ENCODE measurements around the gene STK17B. TPM values are rescaled to one million over a fixed set of nuclear protein-coding genes. Genes with fewer than 3 reads are reported as not detected.

The STK17B gene
- polyA plus RNA-seq, 2 of the 4 experiments (the other 2 are of a cell fraction), result 4.0 to 9.2 TPM

GRCh38 chr2:196159221-196159892, 12.0 kb downstream of the STK17B start:
- no peak overlapping the region for H3K4me3 ChIP-seq
- ChIA-PET POLR2A (interaction anchor here (1.3 to 1.4 kb wide), 2 partner anchors 11 to 12 kb away, joined by 3 to 8 read pairs; partner anchors contain the start of gene STK17B), CTCF (interaction anchor here (0.6 kb wide), 1 partner anchor 31 kb away, joined by 4 read pairs; no protein-coding TSS in a partner anchor)
- no peak overlapping the region for H3K27ac ChIP-seq
- no peaks in the 10 kb centered on the region for H3K9me3 ChIP-seq
- no peak for ATAC-seq
- WGBS (ENCODE audit: missing lambda C conversion rate), result 86% methylated on average over 5 of the region's 5 CpGs
- H3K4me1 ChIP-seq, result peaks cover 10% of the 10 kb centered on the region; the same call in 2 of the 3 replicates
- DNase-seq (ENCODE audit: low read depth in 1 of 2, low spot score in 1 of 2), result no peak
- no peak overlapping the region for H3K4me2 ChIP-seq
- TF ChIP-seq HOXA7 (CRISPR knock-in tag; IDR thresholded peaks at IDR 0.05) (no peak), MAZ (IDR thresholded peaks at IDR 0.05; ENCODE audit: borderline replicate concordance, low read depth, low read length) (no peak), ZC3H11A (IDR thresholded peaks at IDR 0.05) (no peak), POLR2A (IDR thresholded peaks at IDR 0.05; ENCODE audit: low read length) (no peak), RAD21 (conservative IDR thresholded peaks at IDR 0.05 in 1 of 2, IDR thresholded peaks at IDR 0.05 in 1 of 2) (no peak), ESRRA (IDR thresholded peaks at IDR 0.05; ENCODE audit: borderline replicate concordance, low read length) (no peak), PHF8 (IDR thresholded peaks at IDR 0.05; ENCODE audit: borderline replicate concordance, low read depth) (no peak), BHLHE40 (IDR thresholded peaks at IDR 0.05; ENCODE audit: low read depth, low read length) (no peak), E2F6 (IDR thresholded peaks at IDR 0.05; ENCODE audit: borderline replicate concordance, low read depth) (no peak), KDM5A (IDR thresholded peaks at IDR 0.05) (no peak), NPAS2 (CRISPR knock-in tag; IDR thresholded peaks at IDR 0.05; ENCODE audit: borderline replicate concordance) (no peak), MYC (IDR thresholded peaks at IDR 0.05; ENCODE audit: borderline replicate concordance, low read length) (no peak), RNF2 (IDR thresholded peaks at IDR 0.05; ENCODE audit: borderline replicate concordance, low read depth) (no peak), JUN (IDR thresholded peaks at IDR 0.05) (no peak), USF2 (IDR thresholded peaks at IDR 0.05) (no peak), RARB (CRISPR knock-in tag; IDR thresholded peaks at IDR 0.05) (no peak)
- TF ChIP-seq, protein P1, sequence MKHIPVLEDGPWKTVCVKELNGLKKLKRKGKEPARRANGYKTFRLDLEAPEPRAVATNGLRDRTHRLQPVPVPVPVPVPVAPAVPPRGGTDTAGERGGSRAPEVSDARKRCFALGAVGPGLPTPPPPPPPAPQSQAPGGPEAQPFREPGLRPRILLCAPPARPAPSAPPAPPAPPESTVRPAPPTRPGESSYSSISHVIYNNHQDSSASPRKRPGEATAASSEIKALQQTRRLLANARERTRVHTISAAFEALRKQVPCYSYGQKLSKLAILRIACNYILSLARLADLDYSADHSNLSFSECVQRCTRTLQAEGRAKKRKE (CRISPR knock-in tag; IDR thresholded peaks at IDR 0.05; ENCODE audit: low read depth), result no peak
- no peak for FAIRE-seq

DNA sequence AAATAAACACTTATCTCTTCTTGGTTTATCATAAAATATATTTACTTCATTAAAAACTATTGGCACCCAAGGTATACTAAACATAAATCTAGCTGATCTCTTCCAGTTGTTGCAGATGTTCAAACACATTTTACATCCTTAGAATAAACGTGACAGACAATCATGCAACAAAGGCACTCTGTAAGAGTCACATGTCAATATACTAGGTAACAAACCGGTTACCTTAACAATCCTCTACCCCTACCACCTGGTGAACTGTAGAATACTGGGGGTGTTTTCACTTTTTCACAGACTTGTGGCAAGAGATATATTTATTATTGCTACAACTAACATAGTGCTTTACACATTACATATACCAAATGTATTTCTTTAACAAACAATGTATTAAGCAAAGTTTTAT, 15.8 kb downstream of the STK17B start:
- DNase-seq (ENCODE audit: low read depth in 1 of 2, low spot score in 1 of 2) (no peak), ATAC-seq (no peak), FAIRE-seq (no peak)
- Histone ChIP-seq H3K4me2 (no peak overlapping the region), H3K27ac (no peak overlapping the region), H3K4me3 (no peak overlapping the region), H3K9me3 (no peaks in the 10 kb centered on the region), H3K4me1 (peaks cover 8% of the 10 kb centered on the region; the same call in 2 of the 3 replicates)
- ChIA-PET POLR2A (no interaction called here), CTCF (no interaction called here)
- TF ChIP-seq POLR2AphosphoS2 (conservative IDR thresholded peaks at IDR 0.05; ENCODE audit: low read length) (no peak), EP300 (IDR thresholded peaks at IDR 0.05) (no peak), CBX2 (IDR thresholded peaks at IDR 0.05; ENCODE audit: borderline replicate concordance, low read depth) (no peak)
- 30% methylated on average over 2 of the region's 2 CpGs for WGBS (ENCODE audit: missing lambda C conversion rate)

DNA sequence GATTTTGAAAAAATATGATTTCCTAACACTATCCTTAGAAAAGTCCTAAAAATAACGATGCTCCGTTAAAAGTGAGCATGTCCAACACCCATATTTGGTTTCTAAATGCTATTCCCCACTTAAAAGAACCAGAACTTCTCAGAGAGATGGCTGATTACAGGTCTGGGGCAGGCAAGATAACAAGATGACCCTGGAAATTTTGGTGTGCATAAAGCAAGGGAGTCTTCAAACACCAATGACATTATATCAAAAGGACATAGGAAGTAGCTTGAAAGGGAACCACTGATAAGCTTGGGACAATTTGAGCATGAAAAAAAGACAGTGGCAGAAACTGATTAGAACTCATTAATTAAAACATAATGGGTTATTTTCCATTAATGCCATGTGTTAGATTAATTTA, 17.9 kb downstream of the STK17B start:
- no peaks in the 10 kb centered on the region for H3K9me3 ChIP-seq
- H3K27ac ChIP-seq, result no peak overlapping the region
- H3K4me1 ChIP-seq, result no peaks in the 10 kb centered on the region
- FAIRE-seq (no peak), DNase-seq (ENCODE audit: low read depth in 1 of 2, low spot score in 1 of 2) (no peak), ATAC-seq (no peak)
- WGBS (ENCODE audit: missing lambda C conversion rate), result 85% methylated on average over 2 of the region's 2 CpGs
- POLR2A ChIA-PET, result no interaction called here
- no peak for TF ChIP-seq GATA3 (IDR thresholded peaks at IDR 0.05; ENCODE audit: borderline replicate concordance)
- no peak for TF ChIP-seq NFE2L2 (conservative IDR thresholded peaks at IDR 0.05; ENCODE audit: low read length)
- TF ChIP-seq, protein P2, sequence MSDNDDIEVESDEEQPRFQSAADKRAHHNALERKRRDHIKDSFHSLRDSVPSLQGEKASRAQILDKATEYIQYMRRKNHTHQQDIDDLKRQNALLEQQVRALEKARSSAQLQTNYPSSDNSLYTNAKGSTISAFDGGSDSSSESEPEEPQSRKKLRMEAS (IDR thresholded peaks at IDR 0.05), result no peak
- no peak for TF ChIP-seq HOXB5 (CRISPR knock-in tag; IDR thresholded peaks at IDR 0.05)
- no peak for TF ChIP-seq JUN (IDR thresholded peaks at IDR 0.05)
- CTCF ChIA-PET, result no interaction called here
- H3K4me2 ChIP-seq, result no peak overlapping the region
- no peak overlapping the region for H3K4me3 ChIP-seq

Measured in A549 (cell line).